Measurements from ENCODE around the gene PRMT7.

Gene PRMT7

GRCh38 chr16:68404736-68405345 is 94.0 kb downstream of the PRMT7 start:
- no peak for TF ChIP-seq CTCF (conservative IDR thresholded peaks at IDR 0.05)
- TF ChIP-seq ZFX (IDR thresholded peaks at IDR 0.05): no peak
- no peak overlapping the region for H3K27ac ChIP-seq

GRCh38 chr16:68406458-68407152 is 95.8 kb downstream of the PRMT7 start:
- TF ChIP-seq ZFX (IDR thresholded peaks at IDR 0.05) (no peak), CTCF (conservative IDR thresholded peaks at IDR 0.05) (no peak)
- peak overlapping the region; percentile 44 for H3K27ac ChIP-seq
